ENCODE data around the gene SUFU. TPM values are rescaled to one million over a fixed set of nuclear protein-coding genes. Genes with fewer than 3 reads are reported as not detected.
A peak's percentile ranks its signal among the peaks of the same experiment; 100 is the strongest.

SUFU gene
- total and polyA plus RNA-seq, 2 of the 13 experiments (the other 11 are each of a cell fraction or from before 2014, with no cell fraction given) = 2.9 to 5.5 TPM

GRCh38 chr10:102660888-102661657 lies 157.3 kb downstream of the SUFU start (continued):
- TF ChIP-seq, protein P1, sequence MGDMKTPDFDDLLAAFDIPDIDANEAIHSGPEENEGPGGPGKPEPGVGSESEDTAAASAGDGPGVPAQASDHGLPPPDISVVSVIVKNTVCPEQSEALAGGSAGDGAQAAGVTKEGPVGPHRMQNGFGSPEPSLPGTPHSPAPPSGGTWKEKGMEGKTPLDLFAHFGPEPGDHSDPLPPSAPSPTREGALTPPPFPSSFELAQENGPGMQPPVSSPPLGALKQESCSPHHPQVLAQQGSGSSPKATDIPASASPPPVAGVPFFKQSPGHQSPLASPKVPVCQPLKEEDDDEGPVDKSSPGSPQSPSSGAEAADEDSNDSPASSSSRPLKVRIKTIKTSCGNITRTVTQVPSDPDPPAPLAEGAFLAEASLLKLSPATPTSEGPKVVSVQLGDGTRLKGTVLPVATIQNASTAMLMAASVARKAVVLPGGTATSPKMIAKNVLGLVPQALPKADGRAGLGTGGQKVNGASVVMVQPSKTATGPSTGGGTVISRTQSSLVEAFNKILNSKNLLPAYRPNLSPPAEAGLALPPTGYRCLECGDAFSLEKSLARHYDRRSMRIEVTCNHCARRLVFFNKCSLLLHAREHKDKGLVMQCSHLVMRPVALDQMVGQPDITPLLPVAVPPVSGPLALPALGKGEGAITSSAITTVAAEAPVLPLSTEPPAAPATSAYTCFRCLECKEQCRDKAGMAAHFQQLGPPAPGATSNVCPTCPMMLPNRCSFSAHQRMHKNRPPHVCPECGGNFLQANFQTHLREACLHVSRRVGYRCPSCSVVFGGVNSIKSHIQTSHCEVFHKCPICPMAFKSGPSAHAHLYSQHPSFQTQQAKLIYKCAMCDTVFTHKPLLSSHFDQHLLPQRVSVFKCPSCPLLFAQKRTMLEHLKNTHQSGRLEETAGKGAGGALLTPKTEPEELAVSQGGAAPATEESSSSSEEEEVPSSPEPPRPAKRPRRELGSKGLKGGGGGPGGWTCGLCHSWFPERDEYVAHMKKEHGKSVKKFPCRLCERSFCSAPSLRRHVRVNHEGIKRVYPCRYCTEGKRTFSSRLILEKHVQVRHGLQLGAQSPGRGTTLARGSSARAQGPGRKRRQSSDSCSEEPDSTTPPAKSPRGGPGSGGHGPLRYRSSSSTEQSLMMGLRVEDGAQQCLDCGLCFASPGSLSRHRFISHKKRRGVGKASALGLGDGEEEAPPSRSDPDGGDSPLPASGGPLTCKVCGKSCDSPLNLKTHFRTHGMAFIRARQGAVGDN (CRISPR knock-in tag; IDR thresholded peaks at IDR 0.05) = peak; percentile 91
- TF ChIP-seq, protein P2, sequence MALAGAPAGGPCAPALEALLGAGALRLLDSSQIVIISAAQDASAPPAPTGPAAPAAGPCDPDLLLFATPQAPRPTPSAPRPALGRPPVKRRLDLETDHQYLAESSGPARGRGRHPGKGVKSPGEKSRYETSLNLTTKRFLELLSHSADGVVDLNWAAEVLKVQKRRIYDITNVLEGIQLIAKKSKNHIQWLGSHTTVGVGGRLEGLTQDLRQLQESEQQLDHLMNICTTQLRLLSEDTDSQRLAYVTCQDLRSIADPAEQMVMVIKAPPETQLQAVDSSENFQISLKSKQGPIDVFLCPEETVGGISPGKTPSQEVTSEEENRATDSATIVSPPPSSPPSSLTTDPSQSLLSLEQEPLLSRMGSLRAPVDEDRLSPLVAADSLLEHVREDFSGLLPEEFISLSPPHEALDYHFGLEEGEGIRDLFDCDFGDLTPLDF (CRISPR knock-in tag; IDR thresholded peaks at IDR 0.05) = no peak
- TF ChIP-seq NFAT5 (CRISPR knock-in tag; IDR thresholded peaks at IDR 0.05) (no peak), KLF12 (CRISPR knock-in tag; IDR thresholded peaks at IDR 0.05; ENCODE audit: borderline replicate concordance) (no peak), ZNF350 (CRISPR knock-in tag; IDR thresholded peaks at IDR 0.05; ENCODE audit: borderline replicate concordance, low read depth) (no peak; the same call in 1 of the 2 replicates), ZNF780A (CRISPR knock-in tag; IDR thresholded peaks at IDR 0.05) (no peak), ZNF737 (CRISPR knock-in tag; IDR thresholded peaks at IDR 0.05; ENCODE audit: borderline replicate concordance) (no peak), ZSCAN29 (CRISPR knock-in tag; conservative IDR thresholded peaks at IDR 0.05) (no peak; the same call in 1 of the 2 replicates), STAG1 (CRISPR knock-in tag; IDR thresholded peaks at IDR 0.05) (no peak), EEA1 (CRISPR knock-in tag; IDR thresholded peaks at IDR 0.05; ENCODE audit: borderline replicate concordance) (no peak), RARG (CRISPR knock-in tag; IDR thresholded peaks at IDR 0.05; ENCODE audit: low read depth) (no peak), SAFB2 (CRISPR knock-in tag; IDR thresholded peaks at IDR 0.05; ENCODE audit: borderline replicate concordance, low read depth) (no peak), MXD4 (CRISPR knock-in tag; IDR thresholded peaks at IDR 0.05) (no peak), ZNF136 (CRISPR knock-in tag; IDR thresholded peaks at IDR 0.05; ENCODE audit: low read depth) (no peak), ZFYVE20 (CRISPR knock-in tag; IDR thresholded peaks at IDR 0.05; ENCODE audit: borderline replicate concordance, low read depth) (no peak), THRA (CRISPR knock-in tag; IDR thresholded peaks at IDR 0.05; ENCODE audit: borderline replicate concordance) (peak; percentile 30; the same call in 1 of the 2 replicates)

Data from HepG2 (cell line).